ENCODE results near the gene TRIM25. TPM values are rescaled to one million over a fixed set of nuclear protein-coding genes. Genes with fewer than 3 reads are reported as not detected.
A peak's percentile ranks its signal among the peaks of the same experiment; 100 is the strongest.

Gene TRIM25
- total and polyA plus RNA-seq, 5 donors, result 9.8 to 25.7 (median 20.8) TPM

GRCh38 chr17:56893503-56893902, 20.3 kb downstream of the TRIM25 start:
- Histone ChIP-seq H3K27me3 (ENCODE audit: control insufficient read depth, insufficient read depth) (no peaks in the 10 kb centered on the region), H3K4me1 (ENCODE audit: control insufficient read depth, insufficient read depth, low read length) (no peaks in the 10 kb centered on the region), H3K4me3 (ENCODE audit: low read length) (no peak overlapping the region), H3K27ac (ENCODE audit: low read length) (no peak overlapping the region), H3K9me3 (ENCODE audit: control insufficient read depth, low read length) (no peaks in the 10 kb centered on the region)
- 64% methylated on average over 7 of the region's 7 CpGs for WGBS
- intact Hi-C loops (cut with DNase I), result no loop called here
- ATAC-seq (peak; percentile 38 to 69), DNase-seq (no peak)

- Histone ChIP-seq H3K9me3 (ENCODE audit: control insufficient read depth, low read length) (no peaks in the 10 kb centered on the region), H3K27me3 (ENCODE audit: control insufficient read depth, insufficient read depth) (no peaks in the 10 kb centered on the region), H3K4me1 (ENCODE audit: control insufficient read depth, insufficient read depth, low read length) (no peaks in the 10 kb centered on the region), H3K27ac (ENCODE audit: low read length) (no peak overlapping the region), H3K4me3 (ENCODE audit: low read length) (no peak overlapping the region)
- DNase-seq, result no peak
- ATAC-seq, result no peak
- intact Hi-C loops (cut with DNase I), result no loop called here
- WGBS, result 95% methylated on average over 1 of the region's 1 CpG
Observed at GRCh38 chr17:56892333-56892732, 21.5 kb downstream of the TRIM25 start.

GRCh38 chr17:56891751-56892150, 22.1 kb downstream of the TRIM25 start:
- WGBS, result 74% methylated on average over 16 of the region's 16 CpGs
- Histone ChIP-seq H3K4me1 (ENCODE audit: control insufficient read depth, insufficient read depth, low read length) (no peaks in the 10 kb centered on the region), H3K9me3 (ENCODE audit: control insufficient read depth, low read length) (no peaks in the 10 kb centered on the region), H3K27ac (ENCODE audit: low read length) (no peak overlapping the region), H3K4me3 (ENCODE audit: low read length) (no peak overlapping the region), H3K27me3 (ENCODE audit: control insufficient read depth, insufficient read depth) (no peaks in the 10 kb centered on the region)
- DNase-seq, result peak; percentile 47 to 79 (median 75)
- intact Hi-C loops (cut with DNase I), result no loop called here
- peak in 1 of 2 donors; percentile 34 for ATAC-seq

- intact Hi-C loops (cut with DNase I), result no loop called here
Observed at GRCh38 chr17:56890906-56891674, 22.8 kb downstream of the TRIM25 start.

GRCh38 chr17:56890390-56890789, 23.5 kb downstream of the TRIM25 start:
- WGBS, result 95% methylated on average over 6 of the region's 6 CpGs
- intact Hi-C loops (cut with DNase I), result no loop called here
- no peak overlapping the region for H3K27ac ChIP-seq (ENCODE audit: low read length)

More at GRCh38 chr17:56890906-56891674, 22.8 kb downstream of the TRIM25 start:
- no peak overlapping the region for H3K27ac ChIP-seq (ENCODE audit: low read length)
- no peak for ATAC-seq
- no peak overlapping the region for H3K4me3 ChIP-seq (ENCODE audit: low read length)
- no peaks in the 10 kb centered on the region for H3K4me1 ChIP-seq (ENCODE audit: control insufficient read depth, insufficient read depth, low read length)
- DNase-seq, result no peak
- 92% methylated on average over 7 of the region's 7 CpGs for WGBS
- H3K9me3 ChIP-seq (ENCODE audit: control insufficient read depth, low read length), result no peaks in the 10 kb centered on the region
- no peaks in the 10 kb centered on the region for H3K27me3 ChIP-seq (ENCODE audit: control insufficient read depth, insufficient read depth)

GRCh38 chr17:56887552-56888467, 26.0 kb downstream of the TRIM25 start:
- H3K27ac ChIP-seq (ENCODE audit: low read length), result no peak overlapping the region
- DNase-seq, result no peak
- WGBS, result 97% methylated on average over 9 of the region's 9 CpGs
- H3K4me1 ChIP-seq (ENCODE audit: control insufficient read depth, insufficient read depth, low read length), result no peaks in the 10 kb centered on the region
- no peaks in the 10 kb centered on the region for H3K27me3 ChIP-seq (ENCODE audit: control insufficient read depth, insufficient read depth)
- intact Hi-C loops (cut with DNase I), result no loop called here
- no peaks in the 10 kb centered on the region for H3K9me3 ChIP-seq (ENCODE audit: control insufficient read depth, low read length)
- no peak for ATAC-seq
- H3K4me3 ChIP-seq (ENCODE audit: low read length), result no peak overlapping the region

More at GRCh38 chr17:56890390-56890789, 23.5 kb downstream of the TRIM25 start:
- DNase-seq (no peak), ATAC-seq (no peak)
- Histone ChIP-seq H3K27me3 (ENCODE audit: control insufficient read depth, insufficient read depth) (no peaks in the 10 kb centered on the region), H3K4me3 (ENCODE audit: low read length) (no peak overlapping the region), H3K4me1 (ENCODE audit: control insufficient read depth, insufficient read depth, low read length) (no peaks in the 10 kb centered on the region), H3K9me3 (ENCODE audit: control insufficient read depth, low read length) (no peaks in the 10 kb centered on the region)

- Histone ChIP-seq H3K27ac (ENCODE audit: low read length) (no peak overlapping the region), H3K4me3 (ENCODE audit: low read length) (no peak overlapping the region), H3K4me1 (ENCODE audit: control insufficient read depth, insufficient read depth, low read length) (no peaks in the 10 kb centered on the region), H3K9me3 (ENCODE audit: control insufficient read depth, low read length) (no peaks in the 10 kb centered on the region), H3K27me3 (ENCODE audit: control insufficient read depth, insufficient read depth) (no peaks in the 10 kb centered on the region)
- DNase-seq, result no peak
- ATAC-seq, result no peak
- intact Hi-C loops (cut with DNase I), result no loop called here
- 97% methylated on average over 5 of the region's 5 CpGs for WGBS
Observed at GRCh38 chr17:56887105-56887504, 26.7 kb downstream of the TRIM25 start.

GRCh38 chr17:56886288-56886731, 27.5 kb downstream of the TRIM25 start:
- Histone ChIP-seq H3K4me1 (ENCODE audit: control insufficient read depth, insufficient read depth, low read length) (no peaks in the 10 kb centered on the region), H3K9me3 (ENCODE audit: control insufficient read depth, low read length) (no peaks in the 10 kb centered on the region), H3K4me3 (ENCODE audit: low read length) (no peak overlapping the region), H3K27me3 (ENCODE audit: control insufficient read depth, insufficient read depth) (no peaks in the 10 kb centered on the region), H3K27ac (ENCODE audit: low read length) (no peak overlapping the region)
- WGBS, result 72% methylated on average over 2 of the region's 2 CpGs
- peak in 1 of 2 donors; percentile 17 for ATAC-seq
- DNase-seq, result no peak
- intact Hi-C loops (cut with DNase I), result no loop called here

- intact Hi-C loops (cut with DNase I), result no loop called here
- no peak overlapping the region for H3K4me3 ChIP-seq (ENCODE audit: low read length)
- 67% methylated on average over 2 of the region's 2 CpGs for WGBS
Observed at GRCh38 chr17:56885312-56885657, 28.6 kb downstream of the TRIM25 start.

GRCh38 chr17:56884483-56885311, 29.2 kb downstream of the TRIM25 start:
- no peaks in the 10 kb centered on the region for H3K27me3 ChIP-seq (ENCODE audit: control insufficient read depth, insufficient read depth)
- 86% methylated on average over 6 of the region's 6 CpGs for WGBS
- H3K27ac ChIP-seq (ENCODE audit: low read length), result no peak overlapping the region
- no peak for DNase-seq
- H3K4me3 ChIP-seq (ENCODE audit: low read length), result no peak overlapping the region
- no peak for ATAC-seq
- no peaks in the 10 kb centered on the region for H3K9me3 ChIP-seq (ENCODE audit: control insufficient read depth, low read length)
- H3K4me1 ChIP-seq (ENCODE audit: control insufficient read depth, insufficient read depth, low read length), result no peaks in the 10 kb centered on the region
- intact Hi-C loops (cut with DNase I), result no loop called here

More at GRCh38 chr17:56885312-56885657, 28.6 kb downstream of the TRIM25 start:
- ATAC-seq, result no peak
- Histone ChIP-seq H3K27ac (ENCODE audit: low read length) (no peak overlapping the region), H3K27me3 (ENCODE audit: control insufficient read depth, insufficient read depth) (no peaks in the 10 kb centered on the region), H3K4me1 (ENCODE audit: control insufficient read depth, insufficient read depth, low read length) (no peaks in the 10 kb centered on the region), H3K9me3 (ENCODE audit: control insufficient read depth, low read length) (no peaks in the 10 kb centered on the region)
- DNase-seq, result no peak

Data from right cardiac atrium (tissue), 5 donors.